Mesenchymal stem cell (in vitro differentiated cells and primary cell): ENCODE data around the gene CAPN6.

Experiments used
- DNase-seq: peaks from one replicate; pipeline ENCODE4 v3.0.0-alpha.2; 2013
- H2AFZ ChIP-seq: one replicate; pipeline ENCODE4 v1.6.1; 2013; ENCODE audit warnings: low read depth, mild to moderate bottlenecking, control low read depth, inconsistent platforms, low read length, moderate library complexity
- H2AK5ac ChIP-seq: 2 replicates; pipeline ENCODE4 v1.6.1; 2013; ENCODE audit warnings: low read length, moderate library complexity, mild to moderate bottlenecking, inconsistent platforms; ENCODE audit not compliant: severe bottlenecking
- H2BK120ac ChIP-seq: one replicate; pipeline ENCODE4 v1.6.1; 2013; ENCODE audit warnings: low read depth, mild to moderate bottlenecking, inconsistent platforms, low read length, moderate library complexity
- H2BK12ac ChIP-seq, 2 experiments: one replicate each; pipeline ENCODE4 v1.6.1; 2013; ENCODE audit warnings: inconsistent platforms in 2 of 2, low read length in 2 of 2, mild to moderate bottlenecking in 2 of 2, moderate library complexity in 2 of 2, control low read depth in 1 of 2
- H2BK15ac ChIP-seq: one replicate; pipeline ENCODE4 v1.6.1; 2013; ENCODE audit warnings: mild to moderate bottlenecking, low read depth, inconsistent platforms; ENCODE audit not compliant: poor library complexity, severe bottlenecking
- H2BK5ac ChIP-seq: 2 replicates; pipeline ENCODE4 v1.6.1; 2013; ENCODE audit warnings: low read depth, mild to moderate bottlenecking, low read length, control low read depth, inconsistent platforms; ENCODE audit not compliant: poor library complexity, severe bottlenecking
- H3K14ac ChIP-seq, 2 experiments: one replicate each; pipeline ENCODE4 v1.6.1; 2013; ENCODE audit warnings: inconsistent platforms in 2 of 2, low read length in 2 of 2, control low read depth in 1 of 2, mild to moderate bottlenecking in 1 of 2, moderate library complexity in 1 of 2
- H3K18ac ChIP-seq, 2 experiments: one replicate each; pipeline ENCODE4 v1.6.1; 2013; ENCODE audit warnings: inconsistent platforms in 2 of 2, low read length in 2 of 2, control low read depth in 1 of 2, low read depth in 1 of 2, mild to moderate bottlenecking in 1 of 2
- H3K23ac ChIP-seq, 2 experiments: one replicate each; pipeline ENCODE4 v1.6.1; 2013; ENCODE audit warnings: inconsistent platforms in 2 of 2, low read length in 2 of 2, mild to moderate bottlenecking in 2 of 2, moderate library complexity in 2 of 2, control low read depth in 1 of 2
- H3K27ac ChIP-seq: 2 replicates; pipeline ENCODE4 v1.5.1; 2013; ENCODE audit warnings: mild to moderate bottlenecking, moderate library complexity, low read length, control low read depth, inconsistent platforms; ENCODE audit not compliant: poor library complexity, severe bottlenecking
- H3K27me3 ChIP-seq, 2 experiments: 2 replicates each; pipeline versions ENCODE4 v1.6.1 to v1.7.0; 2013; ENCODE audit warnings: low read length in 2 of 2, mild to moderate bottlenecking in 2 of 2, moderate library complexity in 2 of 2, control low read depth in 1 of 2, inconsistent platforms in 1 of 2; ENCODE audit not compliant: control insufficient read depth in 1 of 2, insufficient read depth in 1 of 2
- H3K36me3 ChIP-seq, 2 experiments: 2 replicates each; pipeline versions ENCODE4 v1.6.1 to v1.7.0; 2013; ENCODE audit warnings: low read length in 2 of 2, control low read depth in 1 of 2, inconsistent platforms in 1 of 2, low read depth in 1 of 2, mild to moderate bottlenecking in 1 of 2; ENCODE audit not compliant: insufficient read depth in 2 of 2, control insufficient read depth in 1 of 2
- H3K4ac ChIP-seq, 2 experiments: one replicate each; pipeline ENCODE4 v1.6.1; 2013; ENCODE audit warnings: inconsistent platforms in 2 of 2, low read length in 2 of 2, mild to moderate bottlenecking in 2 of 2, moderate library complexity in 2 of 2, control low read depth in 1 of 2, low read depth in 1 of 2
- H3K4me1 ChIP-seq: 2 replicates; pipeline ENCODE4 v1.6.1; 2013; ENCODE audit warnings: low read depth, low read length, control low read depth; ENCODE audit not compliant: control insufficient read depth, insufficient read depth
- H3K4me2 ChIP-seq: 2 replicates; pipeline ENCODE4 v1.6.1; 2013; ENCODE audit warnings: low read length, mild to moderate bottlenecking, inconsistent platforms; ENCODE audit not compliant: poor library complexity, severe bottlenecking
- H3K4me3 ChIP-seq, 2 experiments: 2 replicates each; pipeline versions ENCODE4 v1.5.1 to v1.7.0; 2013; ENCODE audit warnings: low read length in 2 of 2, mild to moderate bottlenecking in 2 of 2, control low read depth in 1 of 2, low read depth in 1 of 2; ENCODE audit not compliant: insufficient read depth in 1 of 2
- H3K79me1 ChIP-seq: replicated peaks from 2 replicates; pipeline ENCODE4 v1.6.1; 2013; ENCODE audit warnings: mild to moderate bottlenecking, control low read depth, low read length, inconsistent platforms; ENCODE audit not compliant: poor library complexity, severe bottlenecking
- H3K9ac ChIP-seq: 2 replicates; pipeline ENCODE4 v1.7.0; 2013; ENCODE audit warnings: mild to moderate bottlenecking, low read length, moderate library complexity
- H3K9me3 ChIP-seq: 2 replicates; pipeline ENCODE4 v1.7.0; 2013; ENCODE audit warnings: mild to moderate bottlenecking, low read length; ENCODE audit not compliant: control insufficient read depth
- H4K8ac ChIP-seq: one replicate; pipeline ENCODE4 v1.6.1; 2013; ENCODE audit warnings: inconsistent platforms, mild to moderate bottlenecking, low read length, moderate library complexity
- H4K91ac ChIP-seq: one replicate; pipeline ENCODE4 v1.6.1; 2013; ENCODE audit warnings: mild to moderate bottlenecking, low read length, inconsistent platforms
- WGBS: methylation state at CpG from one replicate; pipeline ENCODE4 v1.1.7; 2013; ENCODE audit warnings: mixed read lengths; 5-methylcytosine and 5-hydroxymethylcytosine counted together

The CAPN6 gene

GRCh38 chrX:111283446-111283845, 13.2 kb upstream of the CAPN6 start:
- Histone ChIP-seq H3K9me3 (no peaks in the 10 kb centered on the region), H2BK5ac (no peak overlapping the region), H4K8ac (no peak overlapping the region), H3K14ac (no peak overlapping the region), H3K79me1 (no peaks in the 10 kb centered on the region), H3K9ac (no peak overlapping the region), H2BK15ac (no peak overlapping the region), H3K4me3 (no peak overlapping the region), H2BK120ac (no peak overlapping the region), H4K91ac (no peak overlapping the region), H2AFZ (no peak overlapping the region), H3K27ac (no peak overlapping the region), H2AK5ac (no peak overlapping the region), H3K4ac (no peak overlapping the region), H3K23ac (no peak overlapping the region), H3K4me1 (no peaks in the 10 kb centered on the region), H2BK12ac (no peak overlapping the region), H3K4me2 (no peak overlapping the region), H3K27me3 (peaks cover 0 to 47% of the 10 kb centered on the region in 2 experiments), H3K36me3 (no peaks in the 10 kb centered on the region), H3K18ac (no peak overlapping the region)
- WGBS: 94% methylated on average over 1 of the region's 2 CpGs
- DNase-seq: no peak

DNA sequence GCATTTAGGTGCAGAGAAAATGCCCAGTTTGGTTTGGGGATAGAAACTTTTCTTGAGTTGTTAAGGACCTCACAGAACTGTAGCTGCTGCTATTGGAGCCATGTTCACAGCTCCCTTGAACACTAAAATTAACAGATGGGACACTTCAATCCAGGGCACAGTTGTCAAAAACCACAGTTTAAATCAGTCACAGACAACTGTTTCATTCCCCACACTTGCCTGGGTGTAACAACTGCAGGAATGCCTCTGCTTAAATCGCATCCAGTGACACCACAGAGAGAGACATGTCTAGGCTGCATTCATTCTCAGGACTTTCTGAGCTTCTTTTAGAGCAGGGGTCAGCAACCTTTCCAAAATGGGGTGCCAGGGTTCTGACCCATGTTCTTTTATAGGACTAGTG, 12.7 kb upstream of the CAPN6 start:
- no peak overlapping the region for H2AFZ ChIP-seq
- WGBS: 90% methylated on average over 1 of the region's 1 CpG
- H3K9me3 ChIP-seq: no peaks in the 10 kb centered on the region

DNA sequence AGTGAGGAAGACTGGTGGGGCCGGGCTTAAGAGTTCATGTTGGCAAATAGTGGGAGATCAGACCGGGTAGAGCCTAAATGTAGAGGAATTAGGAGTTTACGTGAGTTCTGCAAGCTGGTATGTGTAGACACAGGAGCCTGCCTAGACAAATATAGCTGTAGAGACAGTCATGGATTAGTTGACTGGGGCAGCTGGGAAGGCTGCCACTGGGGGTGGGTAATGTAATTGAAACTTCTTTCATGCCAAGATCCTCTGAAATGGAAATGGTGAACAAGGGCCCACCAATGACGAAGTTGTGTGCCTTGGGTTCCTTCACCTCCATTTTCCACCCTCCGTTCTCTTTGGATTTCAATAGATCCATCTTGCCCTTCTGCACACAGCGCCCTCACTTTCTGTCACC, 11.9 kb upstream of the CAPN6 start:
- Histone ChIP-seq H2AK5ac (no peak overlapping the region), H3K27ac (no peak overlapping the region), H2BK15ac (no peak overlapping the region), H3K4me2 (no peak overlapping the region), H3K18ac (no peak overlapping the region), H4K91ac (no peak overlapping the region), H3K27me3 (peaks cover 0 to 42% of the 10 kb centered on the region in 2 experiments), H3K36me3 (no peaks in the 10 kb centered on the region), H3K14ac (no peak overlapping the region), H3K4me3 (no peak overlapping the region), H3K9me3 (no peaks in the 10 kb centered on the region), H2BK5ac (no peak overlapping the region), H2BK120ac (no peak overlapping the region), H3K23ac (no peak overlapping the region), H3K4ac (no peak overlapping the region), H4K8ac (no peak overlapping the region), H3K4me1 (no peaks in the 10 kb centered on the region), H3K9ac (no peak overlapping the region), H2AFZ (no peak overlapping the region), H3K79me1 (no peaks in the 10 kb centered on the region), H2BK12ac (no peak overlapping the region)
- 82% methylated on average over 6 of the region's 6 CpGs for WGBS
- DNase-seq: no peak

More for the DNA sequence above, 12.7 kb upstream of the CAPN6 start:
- no peak overlapping the region for H2BK5ac ChIP-seq
- no peaks in the 10 kb centered on the region for H3K4me1 ChIP-seq
- H3K79me1 ChIP-seq: no peaks in the 10 kb centered on the region
- no peak overlapping the region for H4K91ac ChIP-seq
- peaks cover 0 to 47% of the 10 kb centered on the region in 2 experiments for H3K27me3 ChIP-seq
- H3K23ac ChIP-seq: no peak overlapping the region
- H4K8ac ChIP-seq: no peak overlapping the region
- no peaks in the 10 kb centered on the region for H3K36me3 ChIP-seq
- H3K4me3 ChIP-seq: no peak overlapping the region
- H2AK5ac ChIP-seq: no peak overlapping the region
- no peak overlapping the region for H2BK15ac ChIP-seq
- H3K18ac ChIP-seq: no peak overlapping the region
- H3K27ac ChIP-seq: no peak overlapping the region
- H3K4ac ChIP-seq: no peak overlapping the region
- no peak overlapping the region for H3K9ac ChIP-seq
- no peak overlapping the region for H3K4me2 ChIP-seq
- H2BK120ac ChIP-seq: no peak overlapping the region
- H3K14ac ChIP-seq: no peak overlapping the region
- no peak overlapping the region for H2BK12ac ChIP-seq
- DNase-seq: no peak

GRCh38 chrX:111268506-111268905, 1.8 kb downstream of the CAPN6 start:
- Histone ChIP-seq H2BK5ac (no peak overlapping the region), H3K4ac (no peak overlapping the region), H3K14ac (no peak overlapping the region), H2BK120ac (no peak overlapping the region), H3K27me3 (peaks cover 0 to 88% of the 10 kb centered on the region in 2 experiments), H2BK15ac (no peak overlapping the region), H3K4me3 (no peak overlapping the region), H3K79me1 (no peaks in the 10 kb centered on the region), H3K23ac (no peak overlapping the region), H2BK12ac (no peak overlapping the region), H3K9ac (no peak overlapping the region), H3K27ac (no peak overlapping the region), H3K36me3 (no peaks in the 10 kb centered on the region), H3K4me2 (no peak overlapping the region), H3K4me1 (peaks cover 2% of the 10 kb centered on the region), H3K18ac (no peak overlapping the region), H4K8ac (no peak overlapping the region), H3K9me3 (no peaks in the 10 kb centered on the region), H2AK5ac (no peak overlapping the region), H4K91ac (no peak overlapping the region), H2AFZ (no peak overlapping the region)
- WGBS: no CpG with 5 or more reads among the region's 2 CpGs
- no peak for DNase-seq
